Osteoblast (primary cell): Measurements from ENCODE around the gene HYDIN. TPM values are rescaled to one million over a fixed set of nuclear protein-coding genes. Genes with fewer than 3 reads are reported as not detected.
"Not testable (repeated sequence)": the region's sequence is repeated elsewhere in the genome, so short reads cannot be mapped to it uniquely, and the experiment has no call there.

Source experiments
- DNase-seq: peaks from one replicate; pipeline ENCODE4 v3.0.0; 2011; ENCODE audit warnings: low spot score, mixed read lengths; ENCODE audit not compliant: insufficient read length; ENCODE audit errors: missing footprints
- H2AFZ ChIP-seq: 2 replicates; pipeline ENCODE4 v1.6.0; 2011; ENCODE audit warnings: mild to moderate bottlenecking, low read length
- H3K27ac ChIP-seq: 2 replicates; pipeline ENCODE4 v1.5.1; 2011; ENCODE audit warnings: mild to moderate bottlenecking, low read depth, low read length, moderate library complexity
- H3K27me3 ChIP-seq: 2 replicates; pipeline ENCODE4 v1.6.0; 2012; ENCODE audit warnings: mild to moderate bottlenecking, control low read depth, inconsistent platforms, low read length, moderate library complexity; ENCODE audit not compliant: insufficient read depth
- H3K36me3 ChIP-seq: 2 replicates; pipeline ENCODE4 v1.5.1; 2011; ENCODE audit warnings: mild to moderate bottlenecking, low read length, control low read depth, moderate library complexity; ENCODE audit not compliant: insufficient read depth
- H3K4me1 ChIP-seq: 2 replicates; pipeline ENCODE4 v1.5.1; 2011; ENCODE audit warnings: mild to moderate bottlenecking, low read length, control low read depth, moderate library complexity; ENCODE audit not compliant: insufficient read depth
- H3K4me2 ChIP-seq: 2 replicates; pipeline ENCODE4 v1.6.0; 2011; ENCODE audit warnings: mild to moderate bottlenecking, low read length; ENCODE audit not compliant: insufficient read depth
- H3K4me3 ChIP-seq: fragments of 200-600 bp; sonication (generic); 3 replicates; pipeline ENCODE4 v1.5.1; 2012; ENCODE audit warnings: mild to moderate bottlenecking, low read length, inconsistent platforms; ENCODE audit not compliant: insufficient read depth
- H3K79me2 ChIP-seq: 2 replicates; pipeline ENCODE4 v1.6.0; 2012; ENCODE audit warnings: mild to moderate bottlenecking, low read length, control low read depth, inconsistent platforms; ENCODE audit not compliant: insufficient read depth
- H3K9me3 ChIP-seq: 2 replicates; pipeline ENCODE4 v1.5.1; 2011; ENCODE audit warnings: low read depth, low read length, control low read depth
- H4K20me1 ChIP-seq: 2 replicates; pipeline ENCODE4 v1.6.0; 2012; ENCODE audit warnings: mild to moderate bottlenecking, low read length, control low read depth; ENCODE audit not compliant: insufficient read depth
- total RNA-seq: library from RNA; depleted of rRNA; stranded (reverse); fragments of >200 nt; gene quantifications from 2 replicates; pipeline ENCODE4 v1.2.3, GENCODE V29; 2012

The HYDIN gene
- total RNA-seq, 1 donor = 2.9 TPM

DNA sequence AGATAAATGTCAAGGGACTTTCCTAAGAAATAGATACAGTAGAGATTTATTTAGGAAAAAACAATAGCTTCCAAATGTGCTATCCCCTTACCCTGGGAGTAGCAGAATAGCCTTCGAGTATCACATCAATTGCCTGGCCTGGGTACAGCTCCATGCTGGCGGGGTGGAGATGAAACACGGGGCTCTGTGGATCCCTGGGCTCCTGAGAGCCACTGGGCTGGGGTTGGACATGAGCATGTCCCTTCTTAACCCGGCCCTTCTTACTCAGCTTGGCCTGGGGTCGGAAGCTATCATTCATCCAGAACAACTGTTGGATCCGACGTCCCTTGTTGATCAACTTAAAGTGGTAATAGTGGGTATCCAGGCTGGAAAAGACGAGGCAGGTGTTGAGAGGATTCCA is 203.0 kb downstream of the HYDIN start:
- not testable (repeated sequence) for DNase-seq, H4K20me1 ChIP-seq, H2AFZ ChIP-seq, H3K27me3 ChIP-seq, H3K4me1 ChIP-seq, H3K4me3 ChIP-seq, H3K9me3 ChIP-seq, H3K79me2 ChIP-seq, H3K27ac ChIP-seq, H3K4me2 ChIP-seq, H3K36me3 ChIP-seq

DNA sequence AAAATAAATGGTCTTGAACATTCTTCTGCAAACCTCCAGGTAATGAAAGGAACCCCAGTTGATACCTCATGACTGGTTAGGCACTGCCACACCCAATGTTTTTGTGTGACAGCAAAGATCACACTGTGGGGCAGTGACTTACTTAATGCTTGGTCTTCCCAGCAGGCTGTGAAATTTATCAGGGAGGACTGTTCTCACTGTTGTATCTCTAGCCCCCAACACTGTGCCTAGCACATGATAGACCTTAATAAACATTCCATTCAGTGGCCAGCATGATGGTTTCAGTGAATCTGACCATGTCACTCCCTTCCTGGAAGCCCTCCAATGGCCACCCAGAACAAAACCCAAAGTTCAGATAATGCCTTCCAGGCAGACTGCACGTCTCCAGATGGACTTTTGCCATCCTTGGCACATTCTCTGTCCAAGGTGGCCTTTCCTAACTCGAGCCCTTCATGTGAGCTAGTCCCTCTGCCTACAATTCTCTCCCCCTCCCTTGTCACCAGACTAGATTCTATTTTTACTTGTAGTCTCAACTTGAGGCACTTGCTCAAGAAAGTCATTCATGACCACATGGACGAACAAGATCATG is 206.6 kb downstream of the HYDIN start:
- not testable (repeated sequence) for H3K4me1 ChIP-seq, H3K9me3 ChIP-seq, H2AFZ ChIP-seq, H4K20me1 ChIP-seq, DNase-seq, H3K36me3 ChIP-seq, H3K27ac ChIP-seq, H3K79me2 ChIP-seq, H3K27me3 ChIP-seq, H3K4me3 ChIP-seq, H3K4me2 ChIP-seq

DNA sequence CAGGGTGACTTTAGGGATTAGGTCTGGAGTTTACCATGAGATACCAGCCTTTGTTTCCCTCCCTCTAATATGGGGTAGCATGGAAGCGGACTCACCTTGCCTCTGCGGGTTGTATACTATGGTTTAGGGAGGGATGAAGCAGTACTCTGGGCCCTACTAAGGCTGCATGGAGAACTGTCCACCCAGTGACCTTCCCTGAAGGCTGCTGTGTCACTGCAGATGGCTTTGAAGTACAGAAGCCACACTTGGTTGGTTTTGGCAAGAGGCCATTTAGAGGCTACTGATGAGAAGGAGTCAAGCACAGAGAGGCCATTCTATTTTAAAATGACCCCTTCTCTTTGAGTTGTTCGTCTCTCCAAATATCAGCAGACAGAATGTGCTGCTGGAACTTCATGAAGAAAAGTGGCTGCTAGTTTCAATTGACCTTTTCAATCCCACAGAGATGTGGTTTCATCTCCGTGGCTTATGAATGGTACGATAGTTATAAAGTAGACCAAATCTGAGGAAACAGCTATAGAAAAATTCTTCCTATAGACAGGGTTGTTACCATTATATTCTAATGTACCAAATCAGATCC is 208.5 kb downstream of the HYDIN start:
- H3K4me2 ChIP-seq, H2AFZ ChIP-seq, H3K36me3 ChIP-seq, H3K9me3 ChIP-seq, H3K4me1 ChIP-seq, H4K20me1 ChIP-seq, H3K4me3 ChIP-seq, H3K27ac ChIP-seq, H3K27me3 ChIP-seq, DNase-seq, H3K79me2 ChIP-seq: not testable (repeated sequence)

DNA sequence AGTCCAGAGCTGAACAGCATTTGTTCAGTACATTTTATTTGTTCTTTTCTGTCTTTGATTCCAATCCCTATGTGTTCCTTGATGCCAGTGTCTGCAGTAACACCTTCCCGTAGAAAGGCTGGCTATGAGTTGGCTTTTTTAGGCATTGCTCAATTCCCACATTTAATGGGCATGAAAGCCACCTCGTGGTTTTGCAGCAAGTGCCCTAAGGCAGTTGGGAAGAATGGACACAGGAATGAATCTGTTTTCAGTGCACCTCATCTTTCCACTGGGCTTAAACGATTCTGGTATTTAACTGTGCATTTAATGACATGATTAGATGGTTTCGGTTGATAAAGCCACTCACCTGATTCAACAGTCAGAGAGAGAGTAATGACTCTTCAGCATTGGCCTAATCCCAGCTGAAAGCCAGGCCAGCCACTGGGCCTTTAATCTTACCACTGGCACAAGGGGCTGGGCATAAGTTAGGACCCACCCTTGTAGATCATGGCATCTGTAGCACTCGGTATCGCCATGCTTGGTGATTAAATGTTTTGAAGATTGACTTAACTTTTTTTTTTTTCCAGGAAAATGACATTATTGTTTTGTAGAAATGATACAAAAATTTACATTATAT is 211.3 kb downstream of the HYDIN start:
- not testable (repeated sequence) for H2AFZ ChIP-seq, H3K9me3 ChIP-seq, H3K79me2 ChIP-seq, H3K27ac ChIP-seq, H3K36me3 ChIP-seq, H3K4me2 ChIP-seq, DNase-seq, H3K4me1 ChIP-seq, H4K20me1 ChIP-seq, H3K27me3 ChIP-seq, H3K4me3 ChIP-seq

DNA sequence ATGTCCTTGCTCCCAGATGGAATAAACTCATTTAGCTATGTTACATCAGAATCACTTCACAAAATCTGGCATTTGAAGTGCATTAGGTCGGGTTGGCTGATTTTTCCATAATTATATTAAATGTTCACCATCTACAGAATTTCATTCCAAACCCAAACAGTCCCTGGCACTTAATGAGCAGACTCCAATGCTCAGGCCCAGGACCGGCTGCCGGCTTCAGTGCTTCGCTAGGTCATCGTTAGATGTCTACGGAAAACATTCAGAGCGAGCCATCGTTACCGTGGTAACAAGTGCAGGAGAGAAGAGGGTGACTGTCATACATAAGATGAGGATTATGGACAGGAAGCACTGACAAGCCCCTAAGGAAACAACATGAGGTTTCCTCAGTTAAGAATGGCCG is 215.1 kb downstream of the HYDIN start:
- not testable (repeated sequence) for H3K79me2 ChIP-seq, H3K27me3 ChIP-seq, H3K27ac ChIP-seq, H3K4me2 ChIP-seq, H3K9me3 ChIP-seq, H2AFZ ChIP-seq, H3K4me3 ChIP-seq, DNase-seq, H3K4me1 ChIP-seq, H4K20me1 ChIP-seq, H3K36me3 ChIP-seq

GRCh38 chr16:71009440-71010223 is 220.9 kb downstream of the HYDIN start:
- H3K4me2 ChIP-seq, H3K79me2 ChIP-seq, H3K36me3 ChIP-seq, H3K27ac ChIP-seq, H2AFZ ChIP-seq, H3K9me3 ChIP-seq, H3K27me3 ChIP-seq, H4K20me1 ChIP-seq, DNase-seq, H3K4me1 ChIP-seq, H3K4me3 ChIP-seq: not testable (repeated sequence)

DNA sequence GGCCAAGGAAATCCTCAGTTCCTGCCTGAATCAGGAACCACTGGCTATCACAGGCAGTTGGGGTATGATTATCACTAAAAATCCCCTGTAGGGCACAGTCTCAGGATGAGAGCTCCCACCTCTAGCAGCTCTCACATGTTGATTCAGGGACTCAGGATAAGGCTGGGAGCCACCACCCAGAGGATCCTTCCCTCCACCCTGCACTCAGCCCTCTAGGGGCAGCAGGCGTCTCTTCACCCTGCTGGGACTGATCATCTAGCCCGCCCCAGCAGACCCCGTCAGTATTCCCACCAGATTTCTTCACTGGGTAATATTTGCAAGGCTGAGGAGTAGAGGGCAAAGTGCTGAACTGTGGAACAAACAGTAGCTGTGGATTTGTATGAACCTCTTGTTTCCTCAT is 224.0 kb downstream of the HYDIN start:
- not testable (repeated sequence) for H3K4me3 ChIP-seq, H2AFZ ChIP-seq, H3K27ac ChIP-seq, H4K20me1 ChIP-seq, H3K27me3 ChIP-seq, DNase-seq, H3K4me2 ChIP-seq, H3K36me3 ChIP-seq, H3K79me2 ChIP-seq, H3K9me3 ChIP-seq, H3K4me1 ChIP-seq
